HEK293 (cell line): ENCODE results near the gene ZNF831.
A peak's percentile ranks its signal among the peaks of the same experiment; 100 is the strongest.

ENCODE experiments used
- CTCF ChIA-PET: fragments of 350-600 bp; formaldehyde crosslinking; extraction: SDS; loops from one replicate; lab custom pipeline; 2021; ENCODE audit warnings: antibody characterized with exemption; lab: Yijun Ruan, JAX
- POLR2A ChIA-PET: fragments of 300-600 bp; formaldehyde crosslinking; extraction: SDS; loops from one replicate; lab custom pipeline; 2020; ENCODE audit warnings: antibody characterized with exemption, inconsistent platforms; lab: Yijun Ruan, JAX
- H3K27ac ChIP-seq: fragments of 200-500 bp; sonication (Bioruptor generic); 2 replicates; pipeline ENCODE4 v1.5.1; 2014; ENCODE audit warnings: low read depth, low read length, control low read depth, inconsistent platforms; ENCODE audit errors: extremely low read depth
- H3K36me3 ChIP-seq, 2 experiments: fragments of 200-500 bp in 1 of 2; sonication (Bioruptor generic) in 1 of 2; 1 replicate in 1 of 2; 2 replicates in 1 of 2; pipeline ENCODE4 v1.5.1; 2014 to 2017; ENCODE audit warnings: inconsistent platforms in 2 of 2, low read length in 2 of 2; ENCODE audit not compliant: control insufficient read depth in 2 of 2, insufficient read depth in 1 of 2
- H3K4me1 ChIP-seq: fragments of 200-500 bp; sonication (Bioruptor generic); 2 replicates; pipeline ENCODE4 v1.5.1; 2014; ENCODE audit warnings: mild to moderate bottlenecking, low read length, inconsistent platforms; ENCODE audit not compliant: control insufficient read depth, insufficient read depth
- H3K4me3 ChIP-seq: 2 replicates; pipeline ENCODE4 v1.5.1; 2011; ENCODE audit warnings: low read depth, mild to moderate bottlenecking, control low read depth, low read length, moderate library complexity
- H3K9me3 ChIP-seq: fragments of 200-500 bp; sonication (Bioruptor generic); 2 replicates; pipeline ENCODE4 v1.5.1; 2014; ENCODE audit warnings: low read depth, low read length, inconsistent platforms; ENCODE audit not compliant: control insufficient read depth, insufficient read depth
- BCL11A ChIP-seq: fragments of 450-650 bp; formaldehyde crosslinking; IDR thresholded peaks from 2 replicates; pipeline ENCODE4 v1.5.1; 2016; ENCODE audit warnings: low read depth, missing biosample characterization, missing genetic modification characterization
- EGR2 ChIP-seq: fragments of 450-650 bp; formaldehyde crosslinking; IDR thresholded peaks from 2 replicates; pipeline ENCODE4 v1.5.1; 2016; ENCODE audit warnings: low read depth, missing biosample characterization, missing genetic modification characterization
- HIC1 ChIP-seq: fragments of 450-650 bp; formaldehyde crosslinking; IDR thresholded peaks from 2 replicates; pipeline ENCODE4 v1.5.1; 2016; ENCODE audit warnings: missing biosample characterization, missing genetic modification characterization
- KLF16 ChIP-seq: fragments of 450-650 bp; formaldehyde crosslinking; IDR thresholded peaks from 2 replicates; pipeline ENCODE4 v1.5.1; 2017; ENCODE audit warnings: missing biosample characterization, missing genetic modification characterization
- OSR2 ChIP-seq: fragments of 450-650 bp; formaldehyde crosslinking; IDR thresholded peaks from 2 replicates; pipeline ENCODE4 v1.5.1; 2016; ENCODE audit warnings: missing biosample characterization, missing genetic modification characterization
- PRDM1 ChIP-seq: fragments of 450-650 bp; formaldehyde crosslinking; IDR thresholded peaks from 2 replicates; pipeline ENCODE4; 2016; ENCODE audit warnings: missing biosample characterization, missing genetic modification characterization
- RBAK ChIP-seq: fragments of 450-650 bp; formaldehyde crosslinking; IDR thresholded peaks from 2 replicates; pipeline ENCODE4 v1.5.1; 2016; ENCODE audit warnings: missing biosample characterization, missing genetic modification characterization
- SCRT1 ChIP-seq: fragments of 450-650 bp; formaldehyde crosslinking; IDR thresholded peaks from 2 replicates; pipeline ENCODE4 v1.5.1; 2016; ENCODE audit warnings: missing biosample characterization, missing genetic modification characterization, borderline replicate concordance
- SP7 ChIP-seq: fragments of 450-650 bp; formaldehyde crosslinking; IDR thresholded peaks from 2 replicates; pipeline ENCODE4 v1.5.1; 2016; ENCODE audit warnings: missing biosample characterization, missing genetic modification characterization
- YY2 ChIP-seq: fragments of 450-650 bp; formaldehyde crosslinking; IDR thresholded peaks from 2 replicates; pipeline ENCODE4 v1.5.1; 2016; ENCODE audit warnings: missing biosample characterization, missing genetic modification characterization
- ZFP69B ChIP-seq: fragments of 450-650 bp; formaldehyde crosslinking; IDR thresholded peaks from 2 replicates; pipeline ENCODE4 v1.5.1; 2016; ENCODE audit warnings: missing biosample characterization, missing genetic modification characterization
- ZNF10 ChIP-seq: fragments of 450-650 bp; formaldehyde crosslinking; IDR thresholded peaks from 2 replicates; pipeline ENCODE4 v1.5.1; 2017; ENCODE audit warnings: missing biosample characterization, missing genetic modification characterization
- ZNF23 ChIP-seq: fragments of 450-650 bp; formaldehyde crosslinking; IDR thresholded peaks from 2 replicates; pipeline ENCODE4 v1.5.1; 2016; ENCODE audit warnings: missing biosample characterization, missing genetic modification characterization, borderline replicate concordance
- ZNF239 ChIP-seq: fragments of 450-650 bp; formaldehyde crosslinking; IDR thresholded peaks from 2 replicates; pipeline ENCODE4 v1.5.1; 2016; ENCODE audit warnings: missing biosample characterization, missing genetic modification characterization
- ZNF354C ChIP-seq: fragments of 450-650 bp; formaldehyde crosslinking; IDR thresholded peaks from 2 replicates; pipeline ENCODE4 v1.5.1; 2016; ENCODE audit warnings: missing biosample characterization, missing genetic modification characterization, low read depth, borderline replicate concordance
- ZNF362 ChIP-seq: fragments of 450-650 bp; formaldehyde crosslinking; IDR thresholded peaks from 2 replicates; pipeline ENCODE4 v1.5.1; 2016; ENCODE audit warnings: missing biosample characterization, missing genetic modification characterization
- ZNF366 ChIP-seq: fragments of 450-650 bp; formaldehyde crosslinking; conservative IDR thresholded peaks from 2 replicates; pipeline ENCODE4 v1.5.1; 2016; ENCODE audit warnings: missing biosample characterization, missing genetic modification characterization
- ZNF37A ChIP-seq: fragments of 450-650 bp; IDR thresholded peaks from 2 replicates; pipeline ENCODE4 v1.5.1; 2018; ENCODE audit warnings: missing biosample characterization, missing genetic modification characterization
- ZNF398 ChIP-seq: fragments of 450-650 bp; formaldehyde crosslinking; IDR thresholded peaks from 2 replicates; pipeline ENCODE4 v1.5.1; 2017; ENCODE audit warnings: missing biosample characterization, missing genetic modification characterization
- ZNF404 ChIP-seq: fragments of 450-650 bp; formaldehyde crosslinking; IDR thresholded peaks from 2 replicates; pipeline ENCODE4 v1.5.1; 2017; ENCODE audit warnings: missing biosample characterization, missing genetic modification characterization
- ZNF548 ChIP-seq: fragments of 450-650 bp; formaldehyde crosslinking; IDR thresholded peaks from 2 replicates; pipeline ENCODE4 v1.5.1; 2016; ENCODE audit warnings: missing biosample characterization, missing genetic modification characterization
- ZNF610 ChIP-seq: fragments of 450-650 bp; formaldehyde crosslinking; IDR thresholded peaks from 2 replicates; pipeline ENCODE4 v1.5.1; 2016; ENCODE audit warnings: missing biosample characterization, missing genetic modification characterization, borderline replicate concordance
- ZNF624 ChIP-seq: fragments of 450-650 bp; formaldehyde crosslinking; IDR thresholded peaks from 2 replicates; pipeline ENCODE4 v1.5.1; 2017; ENCODE audit warnings: missing biosample characterization, missing genetic modification characterization
- ZSCAN16 ChIP-seq: fragments of 450-650 bp; formaldehyde crosslinking; IDR thresholded peaks from 2 replicates; pipeline ENCODE4 v1.5.1; 2016; ENCODE audit warnings: missing biosample characterization, missing genetic modification characterization
- ZSCAN30 ChIP-seq: fragments of 450-650 bp; IDR thresholded peaks from 2 replicates; pipeline ENCODE4 v1.5.1; 2018; ENCODE audit warnings: missing biosample characterization, mild to moderate bottlenecking, missing genetic modification characterization, moderate library complexity
- ZXDB ChIP-seq: fragments of 450-650 bp; formaldehyde crosslinking; IDR thresholded peaks from 2 replicates; pipeline ENCODE4 v1.5.1; 2016; ENCODE audit warnings: missing biosample characterization, missing genetic modification characterization

The ZNF831 gene

GRCh38 chr20:59259946-59260345 is 96.3 kb downstream of the ZNF831 start:
- no peaks in the 10 kb centered on the region for H3K36me3 ChIP-seq
- CTCF ChIA-PET = interaction anchor here (0.6 to 0.7 kb wide), 2 partner anchors 11 to 1992 kb away, joined by 5 to 6 read pairs; no protein-coding TSS in a partner anchor
- POLR2A ChIA-PET = no interaction called here
- TF ChIP-seq OSR2 (tag by site-specific recombination) = no peak
- no peak for TF ChIP-seq ZSCAN30 (tag by site-specific recombination)
- TF ChIP-seq, all 188 proteins: peak for 0
- H3K4me1 ChIP-seq = no peaks in the 10 kb centered on the region
- no peak overlapping the region for H3K4me3 ChIP-seq
- no peaks in the 10 kb centered on the region for H3K9me3 ChIP-seq
- no peak overlapping the region for H3K27ac ChIP-seq

GRCh38 chr20:59265298-59265697 is 101.7 kb downstream of the ZNF831 start:
- no peak overlapping the region for H3K4me3 ChIP-seq

More at GRCh38 chr20:59265298-59265697, 101.7 kb downstream of the ZNF831 start:
- ChIA-PET POLR2A (no interaction called here), CTCF (no interaction called here)
- no peaks in the 10 kb centered on the region for H3K9me3 ChIP-seq
- TF ChIP-seq ZSCAN16 (tag by site-specific recombination) (no peak), ZNF624 (tag by site-specific recombination) (no peak), PRDM1 (tag by site-specific recombination) (0 out of 2 replicates have a peak, but pooled peaks have one; percentile 4), ZNF10 (tag by site-specific recombination) (no peak), EGR2 (no peak), ZNF398 (tag by site-specific recombination) (no peak), BCL11A (tag by site-specific recombination) (no peak), SP7 (tag by site-specific recombination) (no peak), YY2 (no peak), HIC1 (no peak), ZXDB (tag by site-specific recombination) (no peak), ZNF404 (tag by site-specific recombination) (no peak), KLF16 (tag by site-specific recombination) (no peak), ZNF239 (tag by site-specific recombination) (0 out of 2 replicates have a peak, but pooled peaks have one; percentile 11), ZNF548 (no peak), ZFP69B (tag by site-specific recombination) (no peak), ZNF37A (tag by site-specific recombination) (no peak), SCRT1 (tag by site-specific recombination) (no peak), ZNF610 (tag by site-specific recombination) (no peak), ZNF23 (tag by site-specific recombination) (no peak), ZNF362 (tag by site-specific recombination) (no peak), ZNF354C (tag by site-specific recombination) (no peak), ZNF366 (tag by site-specific recombination) (peak; percentile 93), RBAK (tag by site-specific recombination) (no peak)
- H3K36me3 ChIP-seq = no peaks in the 10 kb centered on the region
- H3K27ac ChIP-seq = no peak overlapping the region
- H3K4me1 ChIP-seq = no peaks in the 10 kb centered on the region
